Smooth muscle cell (in vitro differentiated cells): ENCODE data around the gene GYG2. TPM values are rescaled to one million over a fixed set of nuclear protein-coding genes. Genes with fewer than 3 reads are reported as not detected.

Experiments used
- DNase-seq: peaks from one replicate; lab custom pipeline; 2025; ENCODE audit not compliant: unreplicated experiment; lab: John Stamatoyannopoulos, UW
- H2AFZ ChIP-seq: fragments of 200-600 bp; sonication (generic); 2 replicates; pipeline ENCODE4 v1.6.0; 2016; ENCODE audit warnings: antibody characterized with exemption, low read depth, mild to moderate bottlenecking
- H3F3A ChIP-seq: fragments of 200-600 bp; sonication (generic); 2 replicates; pipeline ENCODE4 v1.6.0; 2017; ENCODE audit warnings: antibody characterized with exemption, low read depth
- H3K27ac ChIP-seq: fragments of 200-600 bp; sonication (generic); 2 replicates; pipeline ENCODE4 v1.5.1; 2016; ENCODE audit warnings: low read depth, mild to moderate bottlenecking
- H3K27me3 ChIP-seq: fragments of 200-600 bp; sonication (generic); 2 replicates; pipeline ENCODE4 v1.6.1; 2016; ENCODE audit warnings: low read depth, mild to moderate bottlenecking
- H3K36me3 ChIP-seq: fragments of 200-600 bp; sonication (generic); 2 replicates; pipeline ENCODE4 v1.5.1; 2016; ENCODE audit warnings: low read depth
- H3K4me1 ChIP-seq: fragments of 200-600 bp; sonication (generic); 2 replicates; pipeline ENCODE4 v1.5.1; 2016; ENCODE audit warnings: low read depth
- H3K4me2 ChIP-seq: fragments of 200-600 bp; sonication (generic); 2 replicates; pipeline ENCODE4 v1.6.0; 2016; ENCODE audit warnings: mild to moderate bottlenecking
- H3K4me3 ChIP-seq: fragments of 200-600 bp; sonication (generic); 2 replicates; pipeline ENCODE4 v1.5.1; 2016; ENCODE audit warnings: mild to moderate bottlenecking
- H3K79me2 ChIP-seq: fragments of 200-600 bp; sonication (generic); 2 replicates; pipeline ENCODE4 v1.6.0; 2016; ENCODE audit warnings: low read depth, mild to moderate bottlenecking
- H3K9ac ChIP-seq: fragments of 200-600 bp; sonication (generic); 2 replicates; pipeline ENCODE4 v1.6.0; 2016; ENCODE audit warnings: low read depth
- H3K9me3 ChIP-seq: fragments of 200-600 bp; sonication (generic); replicated peaks from 2 replicates; pipeline ENCODE4 v1.5.1; 2016; ENCODE audit warnings: low read depth
- H4K20me1 ChIP-seq: fragments of 200-600 bp; sonication (generic); 2 replicates; pipeline ENCODE4 v1.6.0; 2016; ENCODE audit warnings: low read depth
- CTCF ChIP-seq: fragments of 200-600 bp; sonication (generic); IDR thresholded peaks from 2 replicates; pipeline ENCODE4 v1.5.1; 2017; ENCODE audit warnings: borderline replicate concordance, mild to moderate bottlenecking, antibody characterized with exemption; ENCODE audit not compliant: insufficient read depth, poor library complexity, severe bottlenecking
- WGBS: methylation state at CpG from one replicate; pipeline ENCODE4 v1.1.7; 2016; ENCODE audit warnings: low lambda C conversion rate; 5-methylcytosine and 5-hydroxymethylcytosine counted together
- polyA plus RNA-seq: library from polyadenylated mRNA; unstranded; fragments of >200 nt; fragmentation: Nextera tagmentation; extraction: Ambion mirVana; gene quantifications from 2 replicates; pipeline ENCODE4 v1.2.1, GENCODE V29; 2016
- total RNA-seq: library from RNA; depleted of rRNA; stranded (reverse); fragments of >200 nt; gene quantifications from 2 replicates; pipeline ENCODE4 v1.2.3, GENCODE V29; 2014

GYG2 gene
- total and polyA plus RNA-seq, 2 experiments from 2014 or later, result 23.1 to 44.1 TPM

GRCh38 chrX:2819345-2820135 lies 9.2 kb upstream of the GYG2 start:
- Histone ChIP-seq H3K4me3 (no peak overlapping the region), H3K4me1 (no peaks in the 10 kb centered on the region), H3K79me2 (no peaks in the 10 kb centered on the region), H3K4me2 (no peak overlapping the region), H3F3A (no peaks in the 10 kb centered on the region), H3K36me3 (no peaks in the 10 kb centered on the region), H4K20me1 (no peaks in the 10 kb centered on the region), H3K27me3 (no peaks in the 10 kb centered on the region), H3K27ac (no peak overlapping the region), H3K9ac (no peak overlapping the region), H2AFZ (no peak overlapping the region), H3K9me3 (no peaks in the 10 kb centered on the region)
- peak; percentile 49 for TF ChIP-seq CTCF
- WGBS, result 65% methylated on average over 9 of the region's 9 CpGs
- DNase-seq, result no peak

GRCh38 chrX:2820136-2820771 lies 8.5 kb upstream of the GYG2 start:
- H3K9me3 ChIP-seq, result no peaks in the 10 kb centered on the region
- no peak overlapping the region for H3K27ac ChIP-seq
- no peaks in the 10 kb centered on the region for H3K36me3 ChIP-seq
- H4K20me1 ChIP-seq, result no peaks in the 10 kb centered on the region
- no peaks in the 10 kb centered on the region for H3K4me1 ChIP-seq
- DNase-seq, result no peak
- no peak overlapping the region for H3K4me3 ChIP-seq
- TF ChIP-seq CTCF, result no peak
- 83% methylated on average over 8 of the region's 8 CpGs for WGBS
- H3F3A ChIP-seq, result no peaks in the 10 kb centered on the region
- H3K79me2 ChIP-seq, result no peaks in the 10 kb centered on the region
- no peak overlapping the region for H3K4me2 ChIP-seq
- no peaks in the 10 kb centered on the region for H3K27me3 ChIP-seq
- H3K9ac ChIP-seq, result no peak overlapping the region
- H2AFZ ChIP-seq, result no peak overlapping the region

GRCh38 chrX:2823795-2824386 lies 4.8 kb upstream of the GYG2 start:
- Histone ChIP-seq H3K27ac (no peak overlapping the region), H3K79me2 (no peaks in the 10 kb centered on the region), H2AFZ (no peak overlapping the region), H3K4me2 (no peak overlapping the region), H3F3A (peaks cover 11% of the 10 kb centered on the region), H3K4me1 (no peaks in the 10 kb centered on the region), H3K9me3 (no peaks in the 10 kb centered on the region), H3K9ac (no peak overlapping the region), H3K36me3 (no peaks in the 10 kb centered on the region), H3K4me3 (no peak overlapping the region), H3K27me3 (no peaks in the 10 kb centered on the region), H4K20me1 (no peaks in the 10 kb centered on the region)
- WGBS, result 76% methylated on average over 13 of the region's 13 CpGs
- TF ChIP-seq CTCF, result no peak
- DNase-seq, result no peak
